H1 (cell line): ENCODE measurements around the gene RAB5A. TPM values are rescaled to one million over a fixed set of nuclear protein-coding genes. Genes with fewer than 3 reads are reported as not detected.

ENCODE experiments used
- CTCF ChIA-PET: fragments of 300-600 bp; sonication (Branson Sonifier 250); formaldehyde crosslinking; loops from one replicate; lab custom pipeline; 2021; ENCODE audit not compliant: partially characterized antibody; lab: Charles Lee
- POLR2A ChIA-PET: fragments of 300-600 bp; sonication (Branson Sonifier 250); formaldehyde crosslinking; loops from one replicate; lab custom pipeline; 2021; ENCODE audit warnings: inconsistent platforms; ENCODE audit not compliant: partially characterized antibody; lab: Charles Lee
- DNase-seq, 2 experiments: peaks; one replicate each; pipeline versions ENCODE4 v3.0.0 to v3.0.0-alpha.2; 2010 to 2022; ENCODE audit warnings: low spot score in 2 of 2, low read depth in 1 of 2, mixed read lengths in 1 of 2
- FAIRE-seq: peaks from 2 replicates; lab custom pipeline; 2011; peaks lifted over from hg19 to GRCh38; lab: Jason Lieb, UNC
- H2AFZ ChIP-seq: 2 replicates; pipeline ENCODE4 v1.8.1; 2012; ENCODE audit warnings: low read length, inconsistent platforms
- H2AK5ac ChIP-seq: 2 replicates; pipeline ENCODE4 v1.6.1; 2013; ENCODE audit warnings: low read depth, low read length
- H2BK120ac ChIP-seq: replicated peaks from 2 replicates; pipeline ENCODE3; 2013; ENCODE audit warnings: low read depth, low read length, inconsistent platforms
- H2BK12ac ChIP-seq: 2 replicates; pipeline ENCODE4 v1.6.1; 2013; ENCODE audit warnings: low read depth, low read length
- H2BK15ac ChIP-seq: 2 replicates; pipeline ENCODE4 v1.6.1; 2013; ENCODE audit warnings: low read length
- H2BK20ac ChIP-seq: 2 replicates; pipeline ENCODE4 v1.6.1; 2013; ENCODE audit warnings: low read length
- H2BK5ac ChIP-seq: 2 replicates; pipeline ENCODE4 v1.6.1; 2013; ENCODE audit warnings: low read depth, low read length
- H3K14ac ChIP-seq: 2 replicates; pipeline ENCODE4 v1.6.1; 2013; ENCODE audit warnings: inconsistent platforms; ENCODE audit not compliant: insufficient read length
- H3K18ac ChIP-seq: 2 replicates; pipeline ENCODE4 v1.6.1; 2013; ENCODE audit warnings: low read length; ENCODE audit errors: extremely low read depth
- H3K23ac ChIP-seq: 2 replicates; pipeline ENCODE4 v1.6.1; 2013; ENCODE audit warnings: inconsistent platforms; ENCODE audit not compliant: insufficient read length
- H3K23me2 ChIP-seq: 2 replicates; pipeline ENCODE4 v1.6.1; 2013; ENCODE audit warnings: low read depth, low read length
- H3K27ac ChIP-seq: 2 replicates; pipeline ENCODE4 v1.6.1; 2011; ENCODE audit warnings: low read depth, low read length, inconsistent platforms
- H3K27me3 ChIP-seq, 4 experiments: replicated peaks in 1 of 4; 1 replicate in 1 of 4; 2 replicates in 3 of 4; pipeline versions ENCODE4 v1.6.1 to v1.8.1; 2011 to 2013; ENCODE audit warnings: low read length in 3 of 4, mild to moderate bottlenecking in 3 of 4, inconsistent platforms in 2 of 4, mixed read lengths in 2 of 4, moderate library complexity in 1 of 4; ENCODE audit not compliant: control insufficient read depth in 3 of 4, insufficient read depth in 3 of 4; ENCODE audit errors: extremely low read depth in 1 of 4
- H3K36me3 ChIP-seq, 4 experiments: 2 replicates each; pipeline versions ENCODE4 v1.6.1 to v1.8.1; 2011 to 2013; ENCODE audit warnings: mild to moderate bottlenecking in 4 of 4, low read length in 3 of 4, moderate library complexity in 2 of 4, control low read depth in 1 of 4, inconsistent platforms in 1 of 4; ENCODE audit not compliant: insufficient read depth in 4 of 4, control insufficient read depth in 2 of 4
- H3K4ac ChIP-seq: replicated peaks from 2 replicates; pipeline ENCODE3; 2013; ENCODE audit warnings: low read length, low read depth, mixed read lengths, inconsistent platforms; ENCODE audit not compliant: insufficient read length
- H3K4me1 ChIP-seq, 4 experiments: replicated peaks in 1 of 4; 1 replicate in 1 of 4; 2 replicates in 3 of 4; pipeline versions ENCODE4 v1.6.1 to v1.8.1; 2011 to 2013; ENCODE audit warnings: low read length in 3 of 4, inconsistent platforms in 2 of 4, mixed read lengths in 1 of 4; ENCODE audit not compliant: insufficient read depth in 4 of 4, control insufficient read depth in 3 of 4
- H3K4me2 ChIP-seq, 2 experiments: 2 replicates each; pipeline versions ENCODE4 v1.6.1 to v1.8.1; 2011 to 2013; ENCODE audit warnings: low read depth in 2 of 2, low read length in 2 of 2, control low read depth in 1 of 2, inconsistent platforms in 1 of 2, mild to moderate bottlenecking in 1 of 2; ENCODE audit not compliant: insufficient read depth in 1 of 2
- H3K4me3 ChIP-seq, 4 experiments: fragments of 200-600, 300-600 bp in 1 of 4; sonication (generic), shearing (Covaris generic), sonication (Bioruptor Twin) in 1 of 4; 2 replicates each; pipeline versions ENCODE4 v1.5.1 to v1.8.1; 2011 to 2016; ENCODE audit warnings: low read length in 4 of 4, low read depth in 3 of 4, control low read depth in 2 of 4, inconsistent platforms in 2 of 4, mild to moderate bottlenecking in 2 of 4, mixed read lengths in 1 of 4, moderate library complexity in 1 of 4; ENCODE audit not compliant: insufficient read depth in 2 of 4; ENCODE audit errors: extremely low read depth in 1 of 4
- H3K56ac ChIP-seq: replicated peaks from 2 replicates; pipeline ENCODE3; 2013; ENCODE audit warnings: low read depth, mild to moderate bottlenecking, mixed read lengths, low read length, inconsistent platforms; ENCODE audit not compliant: insufficient read length
- H3K79me1 ChIP-seq: 2 replicates; pipeline ENCODE4 v1.6.1; 2013; ENCODE audit warnings: low read depth, low read length, control low read depth
- H3K79me2 ChIP-seq, 2 experiments: 2 replicates each; pipeline versions ENCODE4 v1.6.1 to v1.8.1; 2012 to 2013; ENCODE audit warnings: low read length in 2 of 2, mild to moderate bottlenecking in 2 of 2, inconsistent platforms in 1 of 2; ENCODE audit not compliant: insufficient read depth in 2 of 2, control insufficient read depth in 1 of 2
- H3K9ac ChIP-seq, 4 experiments: replicated peaks in 1 of 4; 1 replicate in 1 of 4; 2 replicates in 3 of 4; pipeline versions ENCODE4 v1.6.1 to v1.8.1; 2011 to 2013; ENCODE audit warnings: low read depth in 3 of 4, low read length in 3 of 4, control low read depth in 2 of 4, mild to moderate bottlenecking in 2 of 4, moderate library complexity in 2 of 4, inconsistent platforms in 1 of 4; ENCODE audit errors: extremely low read depth in 1 of 4
- H3K9me3 ChIP-seq, 2 experiments: 2 replicates each; pipeline versions ENCODE4 v1.6.1 to v1.8.1; 2012 to 2013; ENCODE audit warnings: mild to moderate bottlenecking in 2 of 2, moderate library complexity in 2 of 2, control low read depth in 1 of 2, inconsistent platforms in 1 of 2, low read depth in 1 of 2, low read length in 1 of 2, mixed read lengths in 1 of 2; ENCODE audit not compliant: insufficient read depth in 2 of 2
- H4K20me1 ChIP-seq, 2 experiments: replicated peaks in 1 of 2; 2 replicates each; pipeline versions ENCODE3 to v1.8.1; 2011 to 2013; ENCODE audit warnings: inconsistent platforms in 2 of 2, low read length in 2 of 2, mild to moderate bottlenecking in 1 of 2; ENCODE audit not compliant: insufficient read depth in 2 of 2, control insufficient read depth in 1 of 2
- H4K5ac ChIP-seq: 2 replicates; pipeline ENCODE4 v1.6.1; 2013; ENCODE audit warnings: low read length, low read depth, mixed read lengths, inconsistent platforms; ENCODE audit not compliant: insufficient read length
- H4K8ac ChIP-seq: 2 replicates; pipeline ENCODE4 v1.8.0; 2013; ENCODE audit warnings: mild to moderate bottlenecking, moderate library complexity, low read length, inconsistent platforms; ENCODE audit not compliant: insufficient read depth; ENCODE audit errors: extremely low read depth
- H4K91ac ChIP-seq: replicated peaks from 2 replicates; pipeline ENCODE3; 2013; ENCODE audit warnings: low read length, mixed read lengths, inconsistent platforms; ENCODE audit not compliant: insufficient read length
- ASH2L ChIP-seq: fragments of 200-600, 300-600 bp; sonication (generic); IDR thresholded peaks from one replicate; pipeline ENCODE4 v1.7.1; 2017; ENCODE audit warnings: low read length
- ATF2 ChIP-seq: IDR thresholded peaks from 2 replicates; pipeline ENCODE4 v1.6.1; 2012; ENCODE audit warnings: low read length, inconsistent platforms
- CREB1 ChIP-seq: IDR thresholded peaks from 2 replicates; pipeline ENCODE4 v1.6.1; 2012; ENCODE audit warnings: inconsistent platforms
- KDM5A ChIP-seq: fragments of 200-600 bp; IDR thresholded peaks from 2 replicates; pipeline ENCODE4 v1.7.1; 2012; ENCODE audit warnings: mild to moderate bottlenecking, low read length, inconsistent platforms, mixed read lengths
- RBBP5 ChIP-seq: IDR thresholded peaks from 2 replicates; pipeline ENCODE4 v1.7.1; 2012; ENCODE audit warnings: low read depth, mild to moderate bottlenecking, inconsistent platforms, low read length, moderate library complexity, borderline replicate concordance
- TAF1 ChIP-seq: IDR thresholded peaks from 2 replicates; pipeline ENCODE4 v1.6.1; 2011; ENCODE audit warnings: mild to moderate bottlenecking, low read depth, low read length
- TEAD4 ChIP-seq: IDR thresholded peaks from 2 replicates; pipeline ENCODE4 v1.6.1; 2012; ENCODE audit warnings: low read depth, low read length, inconsistent platforms, mixed read lengths
- whole genome bisulfite sequencing, 2 experiments: shearing (Covaris generic) in 1 of 2; methylation state at CpG; one replicate each; pipeline versions ENCODE4 v1.1.6 to v1.1.7; 2013 to 2015; ENCODE audit warnings: low lambda C conversion rate in 2 of 2, mixed read lengths in 2 of 2, inconsistent platforms in 1 of 2, low coverage in 1 of 2, missing lambda C conversion rate in 1 of 2; ENCODE audit not compliant: insufficient replicate concordance in 2 of 2, insufficient coverage in 1 of 2, insufficient read length in 1 of 2; ENCODE audit errors: extremely low coverage in 1 of 2, missing lambda C conversion rate in 1 of 2; 5-methylcytosine and 5-hydroxymethylcytosine counted together
- polyA plus RNA-seq, 7 experiments: library from polyadenylated mRNA; depleted of rRNA in 3 of 7; stranded (reverse) in 5 of 7; unstranded in 2 of 7; fragments of >200 nt in 5 of 7; fragments of 200-250 nt in 2 of 7; gene quantifications; 1 replicate in 5 of 7; 2 replicates in 1 of 7; 4 replicates in 1 of 7; pipeline versions ENCODE4 v1.2.1 to v1.2.3, GENCODE V29; 2011 to 2013; ENCODE audit warnings: missing spikeins in 2 of 7, mixed read lengths in 2 of 7
- total RNA-seq: library from RNA; stranded (reverse); fragmentation: NEBNext Ultra II Directional; extraction: Animal tissue kit (Norgen Biotek cat#: 25700); gene quantifications from 2 replicates; pipeline ENCODE4 v1.2.1, GENCODE V29; 2021
- TF ChIP-seq, protein P1 (sequence below): IDR thresholded peaks from 2 replicates; pipeline ENCODE4 v1.6.1; 2012; ENCODE audit warnings: inconsistent platforms
- TF ChIP-seq, protein P2 (sequence below): IDR thresholded peaks from 2 replicates; pipeline ENCODE4 v1.6.1; 2011; ENCODE audit warnings: low read depth, mild to moderate bottlenecking, low read length; ENCODE audit not compliant: insufficient read depth

The RAB5A gene
- total and polyA plus RNA-seq, 2 of the 8 experiments (the other 6 are each of a cell fraction or from before 2014, with no cell fraction given) = 22.4 to 77.7 TPM

DNA sequence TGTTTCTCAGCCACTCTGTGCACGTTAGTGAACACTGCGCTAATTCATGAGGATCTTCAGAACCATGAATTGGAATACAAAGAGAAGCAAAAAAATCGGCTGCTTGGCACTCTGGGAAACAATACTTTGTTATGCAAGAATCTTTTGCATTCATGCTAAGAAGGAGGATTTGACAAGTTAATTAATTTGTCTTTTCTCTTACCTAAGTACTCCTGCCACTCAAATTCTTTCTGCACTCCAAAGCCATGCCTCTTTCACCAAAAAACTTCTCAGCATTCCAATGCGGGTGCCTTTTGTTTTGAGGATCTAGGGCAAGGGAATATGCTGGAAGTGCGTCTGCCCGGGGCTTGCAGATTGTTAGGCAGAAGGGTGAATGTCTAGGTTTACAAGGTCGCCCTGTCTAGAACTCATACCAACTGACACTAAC is 82.0 kb downstream of the RAB5A start:
- no peak for FAIRE-seq
- no peak overlapping the region for H3K56ac ChIP-seq
- H4K91ac ChIP-seq = no peak overlapping the region
- H3K9ac ChIP-seq = no peak overlapping the region
- TF ChIP-seq, protein P1, sequence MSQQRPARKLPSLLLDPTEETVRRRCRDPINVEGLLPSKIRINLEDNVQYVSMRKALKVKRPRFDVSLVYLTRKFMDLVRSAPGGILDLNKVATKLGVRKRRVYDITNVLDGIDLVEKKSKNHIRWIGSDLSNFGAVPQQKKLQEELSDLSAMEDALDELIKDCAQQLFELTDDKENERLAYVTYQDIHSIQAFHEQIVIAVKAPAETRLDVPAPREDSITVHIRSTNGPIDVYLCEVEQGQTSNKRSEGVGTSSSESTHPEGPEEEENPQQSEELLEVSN = no peak
- TF ChIP-seq TEAD4 = no peak
- no peak for TF ChIP-seq ASH2L
- no peak for TF ChIP-seq ATF2
- TF ChIP-seq RBBP5 = no peak
- TF ChIP-seq, protein P2, sequence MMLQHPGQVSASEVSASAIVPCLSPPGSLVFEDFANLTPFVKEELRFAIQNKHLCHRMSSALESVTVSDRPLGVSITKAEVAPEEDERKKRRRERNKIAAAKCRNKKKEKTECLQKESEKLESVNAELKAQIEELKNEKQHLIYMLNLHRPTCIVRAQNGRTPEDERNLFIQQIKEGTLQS = no peak
- TF ChIP-seq KDM5A = no peak
- TF ChIP-seq TAF1 = no peak
- TF ChIP-seq CREB1 = no peak
- no peak overlapping the region for H4K5ac ChIP-seq
- H3K4ac ChIP-seq = no peak overlapping the region
- no peaks in the 10 kb centered on the region for H3K4me1 ChIP-seq
- H3K4me3 ChIP-seq = no peak overlapping the region
- CTCF ChIA-PET = interaction anchor here (1.4 kb wide), 1 partner anchor 680 kb away, joined by 3 read pairs; no protein-coding TSS in a partner anchor
- H2AFZ ChIP-seq = 0 out of 2 replicates have a peak overlapping the region, but pooled peaks have one; percentile 55
- H3K79me2 ChIP-seq = no peaks in the 10 kb centered on the region
- H3K36me3 ChIP-seq = no peaks in the 10 kb centered on the region
- POLR2A ChIA-PET = interaction anchor here (1.0 kb wide), 1 partner anchor 11 kb away, joined by 3 read pairs; the partner anchor contains the start of gene KAT2B
- no peak overlapping the region for H2BK12ac ChIP-seq
- H3K27me3 ChIP-seq = no peaks in the 10 kb centered on the region
- H3K79me1 ChIP-seq = no peaks in the 10 kb centered on the region
- no peak overlapping the region for H3K27ac ChIP-seq
- no peak overlapping the region for H3K4me2 ChIP-seq
- WGBS, 2 experiments = 70% methylated on average over 7 of the region's 7 CpGs; no CpG with 5 or more reads in 1 of the 2 experiments
- no peaks in the 10 kb centered on the region for H3K9me3 ChIP-seq
- H4K8ac ChIP-seq = no peak overlapping the region
- H3K18ac ChIP-seq = no peak overlapping the region
- H3K14ac ChIP-seq = no peak overlapping the region
- H2BK120ac ChIP-seq = no peak overlapping the region
- no peak overlapping the region for H2BK15ac ChIP-seq
- no peak overlapping the region; the same call in 1 of the 2 replicates for H2BK5ac ChIP-seq
- H2BK20ac ChIP-seq = no peak overlapping the region
- H3K23me2 ChIP-seq = no peaks in the 10 kb centered on the region
- no peak for DNase-seq
- H3K23ac ChIP-seq = no peak overlapping the region
- no peaks in the 10 kb centered on the region for H4K20me1 ChIP-seq
- H2AK5ac ChIP-seq = no peak overlapping the region
